Subcutaneous adipose tissue (tissue), 4 donors: ENCODE results near the gene FAM221A. TPM values are rescaled to one million over a fixed set of nuclear protein-coding genes. Genes with fewer than 3 reads are reported as not detected.

ENCODE experiments used
- total RNA-seq, 4 donors: library from RNA; depleted of rRNA; stranded (reverse); fragments of >200 nt; gene quantifications; one replicate each; pipeline ENCODE4 v1.1.0, GENCODE V29; 2016
- TF ChIP-seq, protein P1 (sequence below): fragments of 450-650 bp; IDR thresholded peaks from one replicate; pipeline ENCODE4 v1.5.1; 2016; ENCODE audit warnings: low read depth, mild to moderate bottlenecking, control low read depth, antibody characterized with exemption, moderate library complexity

Gene FAM221A
- total RNA-seq, 4 donors from 2014 or later: 6.3 to 11.1 (median 9.5) TPM

DNA sequence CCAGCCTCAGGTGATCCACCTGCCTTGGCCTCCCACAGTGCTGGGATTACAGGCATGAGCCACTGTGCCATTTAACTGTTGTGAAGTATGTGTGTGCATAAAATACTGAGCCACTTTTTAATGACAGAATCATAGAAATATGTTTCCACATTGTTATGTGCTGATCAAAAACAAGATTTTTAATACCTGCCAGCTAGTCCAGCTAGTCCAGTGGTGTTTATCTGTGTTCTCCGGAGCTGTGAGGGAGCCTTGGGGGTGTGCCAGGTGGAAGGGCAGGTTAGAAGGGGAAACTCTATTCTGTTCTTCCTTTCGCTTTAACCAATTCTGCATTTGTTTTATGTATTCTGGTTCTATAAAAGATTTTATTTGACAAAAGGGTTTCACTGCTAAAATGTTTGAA is 7.0 kb downstream of the FAM221A start:
- TF ChIP-seq, protein P1, sequence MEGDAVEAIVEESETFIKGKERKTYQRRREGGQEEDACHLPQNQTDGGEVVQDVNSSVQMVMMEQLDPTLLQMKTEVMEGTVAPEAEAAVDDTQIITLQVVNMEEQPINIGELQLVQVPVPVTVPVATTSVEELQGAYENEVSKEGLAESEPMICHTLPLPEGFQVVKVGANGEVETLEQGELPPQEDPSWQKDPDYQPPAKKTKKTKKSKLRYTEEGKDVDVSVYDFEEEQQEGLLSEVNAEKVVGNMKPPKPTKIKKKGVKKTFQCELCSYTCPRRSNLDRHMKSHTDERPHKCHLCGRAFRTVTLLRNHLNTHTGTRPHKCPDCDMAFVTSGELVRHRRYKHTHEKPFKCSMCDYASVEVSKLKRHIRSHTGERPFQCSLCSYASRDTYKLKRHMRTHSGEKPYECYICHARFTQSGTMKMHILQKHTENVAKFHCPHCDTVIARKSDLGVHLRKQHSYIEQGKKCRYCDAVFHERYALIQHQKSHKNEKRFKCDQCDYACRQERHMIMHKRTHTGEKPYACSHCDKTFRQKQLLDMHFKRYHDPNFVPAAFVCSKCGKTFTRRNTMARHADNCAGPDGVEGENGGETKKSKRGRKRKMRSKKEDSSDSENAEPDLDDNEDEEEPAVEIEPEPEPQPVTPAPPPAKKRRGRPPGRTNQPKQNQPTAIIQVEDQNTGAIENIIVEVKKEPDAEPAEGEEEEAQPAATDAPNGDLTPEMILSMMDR: no peak

DNA sequence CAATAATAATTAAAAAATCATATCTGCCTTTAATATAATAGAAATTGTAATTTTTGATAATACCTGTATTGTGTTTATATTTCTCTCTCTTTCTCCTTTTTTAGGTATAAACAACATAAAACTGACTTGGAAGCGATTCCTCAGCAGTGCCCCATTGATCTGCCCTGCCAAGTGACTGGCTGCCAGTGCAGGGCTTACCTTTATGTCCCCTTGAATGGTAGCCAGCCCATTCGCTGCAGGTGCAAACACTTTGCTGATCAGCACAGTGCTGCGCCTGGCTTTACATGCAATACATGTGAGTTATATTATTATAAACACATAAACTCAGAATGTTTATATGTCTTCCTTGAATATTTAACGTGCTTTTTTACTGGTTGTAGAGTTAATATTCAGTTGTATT is 9.2 kb downstream of the FAM221A start:
- TF ChIP-seq, protein P1: no peak

DNA sequence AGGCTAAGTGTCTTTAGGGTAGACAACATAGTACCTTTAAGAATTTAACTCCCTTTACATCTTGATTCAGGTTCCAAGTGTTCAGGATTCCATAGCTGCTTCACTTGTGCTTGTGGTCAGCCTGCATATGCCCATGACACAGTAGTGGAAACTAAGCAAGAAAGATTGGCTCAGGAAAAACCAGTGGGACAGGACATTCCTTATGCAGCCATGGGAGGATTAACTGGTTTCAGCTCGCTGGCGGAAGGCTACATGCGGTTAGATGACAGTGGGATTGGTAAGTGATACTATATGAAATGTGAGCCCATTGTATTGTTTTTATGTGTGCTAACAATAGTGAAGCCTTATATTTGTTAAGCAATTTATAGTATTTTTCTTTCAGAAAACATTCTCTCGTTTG is 11.3 kb downstream of the FAM221A start:
- TF ChIP-seq, protein P1: no peak

DNA sequence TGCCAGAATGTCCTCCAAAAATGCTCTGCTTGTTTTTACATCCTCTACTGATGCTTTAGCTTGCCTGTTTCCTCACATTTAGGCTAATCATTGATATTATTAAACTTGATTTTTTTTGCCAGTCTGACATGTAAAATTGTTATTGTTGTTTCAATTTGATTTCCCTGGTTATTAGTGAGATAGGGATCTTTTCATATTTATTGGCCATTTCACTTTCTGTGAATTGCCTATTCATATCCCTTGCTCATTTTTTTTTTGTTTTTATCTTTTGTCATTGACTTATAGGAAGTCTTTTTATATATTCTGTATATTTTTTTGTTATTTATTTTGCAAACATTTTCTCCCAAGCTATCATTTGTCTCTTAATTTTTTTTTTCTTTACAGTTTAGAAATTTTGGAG is 13.2 kb downstream of the FAM221A start:
- TF ChIP-seq, protein P1: no peak

DNA sequence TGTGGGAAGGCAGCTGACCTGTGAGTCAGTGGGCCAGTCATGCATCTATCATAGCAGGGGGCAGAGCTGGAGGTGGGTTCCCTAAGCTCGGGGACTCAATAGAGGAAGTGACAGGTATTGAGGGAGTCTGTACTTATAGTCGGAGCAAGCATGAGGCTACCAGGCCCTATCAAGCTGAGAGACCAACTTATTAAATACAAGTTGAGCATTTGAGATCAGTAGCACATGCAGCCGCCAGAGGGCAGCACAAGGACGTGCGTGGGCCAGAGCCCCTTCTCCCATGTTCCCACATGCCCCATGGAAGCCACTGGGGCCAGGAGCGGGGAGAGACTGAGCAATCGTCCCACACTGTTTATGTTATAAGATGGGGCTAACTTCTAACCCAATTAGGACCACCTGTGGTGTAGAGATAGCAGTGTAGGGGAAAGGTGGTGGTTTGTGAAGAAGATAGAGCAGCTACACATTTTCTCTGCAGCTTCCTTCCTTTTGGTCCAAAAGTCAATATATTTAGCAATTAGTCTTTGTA is 17.0 kb downstream of the FAM221A start:
- TF ChIP-seq, protein P1: no peak

DNA sequence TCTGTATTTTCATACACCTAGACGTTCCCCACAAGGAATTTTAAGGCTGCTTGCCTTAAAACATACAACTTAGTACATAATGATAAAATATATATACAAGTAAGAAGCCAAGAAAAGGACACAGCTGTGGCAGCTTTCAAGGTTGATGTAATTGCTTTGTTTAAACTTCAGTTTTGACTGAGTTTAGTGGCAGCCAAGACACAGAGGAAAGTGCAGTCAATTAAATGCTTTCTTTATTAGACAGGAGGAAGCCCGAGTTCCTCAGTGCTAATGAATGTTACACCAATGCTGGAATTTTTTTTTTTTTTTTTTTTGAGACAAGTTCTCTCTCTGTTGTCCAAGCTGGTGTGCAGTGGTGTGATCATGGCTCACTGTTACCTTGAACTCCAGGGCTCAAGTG is 18.8 kb downstream of the FAM221A start:
- TF ChIP-seq, protein P1: no peak

DNA sequence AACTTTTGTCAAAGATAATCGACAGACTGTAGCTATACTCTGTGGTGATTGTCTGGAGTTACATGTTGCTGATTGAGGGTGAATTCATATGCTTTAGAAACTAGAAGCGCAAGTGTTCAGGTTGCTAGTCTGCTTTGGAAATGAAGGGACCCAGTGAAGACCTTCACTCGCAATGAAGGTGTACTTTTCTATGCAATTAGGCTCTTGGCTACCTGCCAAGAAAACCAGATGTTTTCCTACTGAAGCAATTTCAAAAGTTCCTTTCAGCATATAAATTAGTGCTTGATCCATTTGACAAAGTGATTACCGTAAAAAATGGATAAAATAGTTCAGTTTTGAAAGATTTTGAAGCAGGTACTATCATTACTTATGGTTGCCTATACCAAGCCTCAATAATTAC is 20.0 kb downstream of the FAM221A start:
- TF ChIP-seq, protein P1: no peak
